Left cardiac atrium (tissue), 4 donors: ENCODE measurements around the gene CEP20. TPM values are rescaled to one million over a fixed set of nuclear protein-coding genes. Genes with fewer than 3 reads are reported as not detected.

ENCODE experiments used
- ATAC-seq, 2 donors: fragments of 200-7000 bp; cut with Tn5 transposase; one replicate each; pipeline ENCODE4 v1.9.1; 2020; ENCODE audit warnings: mild to moderate bottlenecking in 2 of 2, moderate library complexity in 2 of 2
- DNase-seq: peaks from one replicate; pipeline ENCODE4 v3.0.0-alpha.2; 2020
- intact Hi-C, 2 donors: fragments of 100-400 bp; cut with DNase I; formaldehyde crosslinking; loops; one replicate each; pipeline versions ENCODE4 v1.14.1 to v1.15.1; 2022 to 2023
- total RNA-seq, 2 donors: library from RNA; stranded (reverse); fragmentation: NEBNext Ultra II Directional; extraction: Animal tissue kit (Norgen Biotek cat#: 25700); gene quantifications; one replicate each; pipeline ENCODE4 v1.2.1, GENCODE V29; 2021
- donor health status: DM: no; HTN: yes; CAD: no.
- donor health status: DM: no; HTN: yes; CAD: no; lungs with severe emphysema.
- donor health status: DM: yes; HTN: yes; CAD: no.
- donor health status: Dilated cardiomyopathy.

CEP20 gene
- total RNA-seq, 2 donors from 2014 or later: 20.3 to 23.1 TPM

DNA sequence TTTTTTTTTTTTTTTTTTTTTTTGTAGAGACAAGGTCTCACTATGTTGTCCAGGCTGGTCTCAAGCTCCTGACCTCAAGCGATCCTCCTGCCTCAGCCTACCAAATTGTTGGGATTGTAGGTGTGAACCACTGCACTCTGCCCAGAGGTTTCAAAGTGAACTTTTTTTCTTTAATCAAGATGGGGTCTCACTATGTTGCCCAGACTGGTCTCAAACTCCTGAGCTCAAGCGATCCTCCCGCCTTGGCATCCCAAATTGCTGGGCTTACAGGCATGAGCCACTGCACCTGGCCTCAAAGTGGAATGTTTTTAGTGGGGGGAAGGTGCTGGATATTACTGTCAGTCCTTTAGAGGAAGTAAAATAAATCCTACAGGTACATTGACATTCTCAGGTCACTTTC is 12.0 kb upstream of the CEP20 start:
- intact Hi-C loops: no loop called here
- no peak for ATAC-seq
- DNase-seq: no peak

- peak; percentile 50 to 95 for ATAC-seq
- DNase-seq: no peak
- intact Hi-C loops: loop anchor here (10.0 kb wide), 2 partner anchors 55 to 145 kb away; no protein-coding TSS in a partner anchor
Measured at GRCh38 chr16:15899538-15900100, 11.2 kb upstream of the CEP20 start.

GRCh38 chr16:15898654-15899053 is 10.3 kb upstream of the CEP20 start:
- ATAC-seq (no peak), DNase-seq (no peak)
- intact Hi-C loops: loop anchor here (10.0 kb wide), 2 partner anchors 56 to 146 kb away; no protein-coding TSS in a partner anchor

DNA sequence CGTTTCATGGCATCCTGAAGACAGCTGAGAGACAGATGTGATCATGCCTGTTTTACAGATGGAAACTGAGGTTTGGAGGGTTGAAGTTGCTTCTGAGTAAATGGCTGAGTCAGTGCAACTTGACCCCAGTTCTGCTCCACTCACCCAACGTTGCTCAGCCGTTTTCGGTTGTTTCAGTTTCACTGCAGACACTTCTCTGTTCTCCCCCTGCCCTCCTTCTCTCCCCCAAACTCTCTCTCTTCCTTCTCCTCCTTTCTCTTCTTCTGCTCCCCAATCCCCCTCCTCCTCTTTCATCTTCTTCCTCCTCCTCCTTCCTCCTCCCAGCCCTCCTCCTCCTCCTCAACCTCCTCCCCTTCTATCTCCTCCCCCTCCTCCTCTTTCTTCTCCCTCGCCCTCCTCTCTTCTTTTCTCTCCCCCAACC is 9.4 kb upstream of the CEP20 start:
- DNase-seq: no peak
- intact Hi-C loops: loop anchor here (10.0 kb wide), 2 partner anchors 57 to 147 kb away; no protein-coding TSS in a partner anchor
- no peak for ATAC-seq

GRCh38 chr16:15897121-15897780 is 8.8 kb upstream of the CEP20 start:
- ATAC-seq: no peak
- intact Hi-C loops: loop anchor here (10.0 kb wide), 2 partner anchors 58 to 148 kb away; no protein-coding TSS in a partner anchor
- DNase-seq: no peak

DNA sequence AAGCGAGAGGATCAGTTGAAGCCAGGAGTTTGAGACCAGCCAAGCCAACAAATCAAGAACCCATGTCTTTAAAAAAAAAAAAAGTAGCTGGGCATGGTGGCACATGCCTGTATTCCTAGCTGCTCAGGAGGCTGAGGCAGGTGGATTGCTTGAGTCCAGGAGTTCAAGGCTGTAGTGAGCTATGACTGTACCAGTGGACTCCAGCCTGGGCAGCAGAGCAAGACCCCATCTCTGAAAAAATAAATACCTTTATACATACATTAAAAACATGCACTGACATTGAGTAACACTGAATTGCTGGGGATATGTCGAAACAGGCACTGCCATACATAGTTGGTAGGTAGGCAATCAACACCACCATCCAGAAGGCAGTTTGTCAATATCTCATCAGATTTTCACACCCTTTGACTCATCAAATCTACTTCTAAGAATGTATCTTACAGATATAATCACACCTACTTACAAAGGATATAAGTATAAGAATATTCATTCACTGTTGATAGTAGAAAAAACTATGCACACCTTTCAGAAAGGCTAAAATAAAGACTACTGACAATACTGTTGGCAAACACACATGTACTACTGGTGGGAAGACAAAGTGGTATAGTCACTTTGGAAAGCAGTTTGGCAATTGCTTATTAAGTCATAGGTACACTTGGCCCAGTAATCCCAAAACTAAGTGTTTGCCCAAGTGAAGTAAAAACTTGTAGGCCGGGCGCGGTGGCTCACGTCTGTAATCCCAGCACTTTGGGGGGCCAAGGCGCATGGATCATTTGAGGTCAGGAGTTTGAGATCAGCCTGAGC is 6.4 kb upstream of the CEP20 start:
- DNase-seq (no peak), ATAC-seq (no peak)
- intact Hi-C loops: loop anchor here (10.0 kb wide), 2 partner anchors 60 to 150 kb away; no protein-coding TSS in a partner anchor

GRCh38 chr16:15891508-15891907 is 3.1 kb upstream of the CEP20 start:
- ATAC-seq (no peak), DNase-seq (no peak)
- intact Hi-C loops: loop anchor here (10.0 kb wide), 2 partner anchors 63 to 153 kb away; no protein-coding TSS in a partner anchor

- intact Hi-C loops: no loop called here
- DNase-seq: no peak
- no peak for ATAC-seq
Measured at GRCh38 chr16:15887283-15887682, 1.1 kb downstream of the CEP20 start.

DNA sequence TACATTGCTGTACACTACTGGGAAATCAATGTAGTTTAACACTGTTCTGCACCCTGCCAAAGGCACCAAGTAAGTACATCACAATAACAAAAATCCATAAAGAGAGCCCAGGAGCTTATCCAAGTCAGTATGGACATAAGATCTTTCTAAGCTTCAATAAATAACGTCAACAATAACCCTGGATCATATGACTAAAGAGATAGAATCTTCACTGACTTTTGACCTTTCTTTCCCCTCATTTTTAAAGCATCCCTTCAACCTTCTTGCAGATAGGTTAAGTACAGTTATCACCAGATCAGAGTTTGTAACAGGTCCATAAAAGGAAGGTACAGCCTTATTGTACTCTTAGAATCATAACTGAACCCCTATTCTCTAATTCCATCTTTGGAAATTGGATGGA is 2.3 kb downstream of the CEP20 start:
- intact Hi-C loops: no loop called here
- DNase-seq (no peak), ATAC-seq (no peak)

DNA sequence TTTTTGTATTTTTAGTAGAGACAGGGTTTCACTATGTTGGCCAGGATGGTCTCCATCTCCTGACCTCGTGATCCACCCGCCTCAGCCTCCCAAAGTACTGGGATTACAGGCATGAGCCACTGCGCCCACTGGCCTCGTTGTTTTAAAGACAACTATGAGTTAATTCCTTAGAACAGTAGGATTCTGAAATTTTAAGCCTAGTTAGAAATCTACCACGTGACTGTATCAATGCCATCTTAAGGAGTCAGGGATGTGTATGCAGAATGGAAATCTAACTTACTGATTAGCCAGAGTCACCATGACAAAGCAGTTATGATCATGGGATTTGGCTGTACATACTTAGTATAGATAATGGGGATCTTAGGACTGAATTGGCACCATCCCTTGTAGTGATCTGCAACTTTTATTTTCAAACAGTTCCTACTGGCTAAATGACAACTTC is 2.8 kb downstream of the CEP20 start:
- ATAC-seq: no peak
- no peak for DNase-seq
- intact Hi-C loops: no loop called here

DNA sequence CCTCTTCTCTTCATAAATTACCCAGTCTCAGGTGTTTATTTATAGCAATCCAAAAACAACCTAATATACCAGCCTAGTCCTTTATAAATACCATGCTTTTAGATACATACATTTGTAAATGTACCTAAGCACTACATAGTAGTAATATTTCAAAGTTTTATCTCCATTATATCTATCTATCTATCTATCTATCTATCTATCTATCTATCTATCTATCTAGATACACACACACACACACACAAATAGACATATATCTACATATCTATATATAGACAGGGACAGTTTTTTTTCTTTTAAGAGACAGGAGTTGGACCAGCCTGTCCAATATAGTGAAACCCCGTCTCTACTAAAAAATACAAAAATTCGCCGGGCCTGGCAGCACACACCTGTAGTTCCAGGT is 5.8 kb downstream of the CEP20 start:
- intact Hi-C loops: no loop called here
- ATAC-seq (no peak), DNase-seq (no peak)

- no peak for DNase-seq
- ATAC-seq: no peak
- intact Hi-C loops: no loop called here
Measured at GRCh38 chr16:15881794-15882379, 6.5 kb downstream of the CEP20 start.

GRCh38 chr16:15880434-15881308 is 7.7 kb downstream of the CEP20 start:
- intact Hi-C loops: no loop called here
- no peak for ATAC-seq

GRCh38 chr16:15879255-15879811 is 9.1 kb downstream of the CEP20 start:
- intact Hi-C loops: loop anchor here in 1 of 2 donors (5.0 to 10.0 kb wide), 3 partner anchors 145 to 315 kb away; no protein-coding TSS in a partner anchor
- ATAC-seq: peak in 1 of 2 donors; percentile 40
- no peak for DNase-seq

More at GRCh38 chr16:15880434-15881308, 7.7 kb downstream of the CEP20 start:
- DNase-seq: no peak

DNA sequence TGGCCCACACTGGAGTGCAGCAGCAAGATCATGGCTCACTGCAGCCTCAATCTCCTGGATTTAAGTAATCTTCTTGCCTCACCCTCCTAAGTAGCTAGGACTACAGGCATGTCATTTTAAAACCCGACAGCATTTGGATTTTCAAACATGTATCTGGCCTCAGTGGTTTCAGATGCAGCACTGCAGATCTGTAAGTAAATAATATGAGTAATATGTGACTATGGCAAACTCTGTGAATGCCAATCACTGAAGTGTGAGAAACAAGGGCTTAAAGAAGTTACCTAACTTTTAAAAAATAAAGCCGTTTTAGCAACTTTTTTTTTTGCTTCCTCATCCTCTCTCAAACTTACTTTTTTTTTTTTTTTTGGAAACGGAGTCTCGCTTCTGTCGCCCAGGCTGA is 11.9 kb downstream of the CEP20 start:
- intact Hi-C loops: loop anchor here in 1 of 2 donors (5.0 to 10.0 kb wide), 3 partner anchors 148 to 318 kb away; no protein-coding TSS in a partner anchor
- ATAC-seq: no peak
- DNase-seq: no peak

DNA sequence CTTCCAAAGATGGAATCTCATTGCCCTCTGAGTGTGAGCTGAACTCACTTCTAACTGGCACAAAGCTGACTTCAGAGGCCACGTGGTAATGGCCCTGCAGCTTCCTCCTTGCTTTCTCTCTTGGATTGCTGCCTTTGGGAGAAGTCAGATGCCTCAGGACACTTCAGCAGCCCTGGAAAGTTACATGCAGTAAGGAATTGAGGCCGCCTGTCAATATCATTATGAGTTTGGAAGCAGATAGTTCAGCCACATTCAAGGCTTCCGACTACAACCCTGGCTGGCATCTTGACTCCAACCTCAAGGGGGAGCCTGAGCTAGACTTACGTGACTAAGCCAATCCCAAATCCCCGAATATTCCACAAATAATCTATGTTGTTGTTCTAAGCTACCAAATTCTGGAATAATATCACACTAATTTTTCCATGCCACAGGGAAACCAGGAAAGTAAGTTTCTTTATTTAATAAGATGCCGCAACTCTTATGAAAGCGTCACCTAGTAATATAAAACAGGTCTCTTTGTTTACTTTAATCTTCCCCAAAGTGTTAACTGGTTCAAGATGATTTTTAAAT is 13.6 kb downstream of the CEP20 start:
- intact Hi-C loops: loop anchor here (1.0 to 10.0 kb wide), 5 partner anchors 150 to 320 kb away; no protein-coding TSS in a partner anchor
- peak; percentile 51 for DNase-seq
- peak; percentile 77 to 78 for ATAC-seq

GRCh38 chr16:15873737-15874136 is 14.7 kb downstream of the CEP20 start:
- no peak for ATAC-seq
- intact Hi-C loops: loop anchor here (5.0 to 10.0 kb wide), 3 partner anchors 151 to 321 kb away; no protein-coding TSS in a partner anchor
- no peak for DNase-seq
